HG03095 (cell line): ENCODE results near the gene CAMTA2.

Experiments
- ATAC-seq: cut with Tn5 transposase; IDR thresholded peaks from one replicate; pipeline ENCODE4 v1.9.1; 2021; ENCODE audit warnings: moderate library complexity; ENCODE audit not compliant: unreplicated experiment

CAMTA2 gene

GRCh38 chr17:4948166-4948930 is 39.1 kb downstream of the CAMTA2 start, which contains the start of gene PFN1:
TSS of gene PFN1 (minus strand) at chr17:4948530. CDS start at chr17:4948394, 136 bp downstream.
- peak; percentile 14 for ATAC-seq

GRCh38 chr17:4947411-4948165 is 39.9 kb downstream of the CAMTA2 start:
- no peak for ATAC-seq

GRCh38 chr17:4947010-4947410 is 40.5 kb downstream of the CAMTA2 start:
- no peak for ATAC-seq

DNA sequence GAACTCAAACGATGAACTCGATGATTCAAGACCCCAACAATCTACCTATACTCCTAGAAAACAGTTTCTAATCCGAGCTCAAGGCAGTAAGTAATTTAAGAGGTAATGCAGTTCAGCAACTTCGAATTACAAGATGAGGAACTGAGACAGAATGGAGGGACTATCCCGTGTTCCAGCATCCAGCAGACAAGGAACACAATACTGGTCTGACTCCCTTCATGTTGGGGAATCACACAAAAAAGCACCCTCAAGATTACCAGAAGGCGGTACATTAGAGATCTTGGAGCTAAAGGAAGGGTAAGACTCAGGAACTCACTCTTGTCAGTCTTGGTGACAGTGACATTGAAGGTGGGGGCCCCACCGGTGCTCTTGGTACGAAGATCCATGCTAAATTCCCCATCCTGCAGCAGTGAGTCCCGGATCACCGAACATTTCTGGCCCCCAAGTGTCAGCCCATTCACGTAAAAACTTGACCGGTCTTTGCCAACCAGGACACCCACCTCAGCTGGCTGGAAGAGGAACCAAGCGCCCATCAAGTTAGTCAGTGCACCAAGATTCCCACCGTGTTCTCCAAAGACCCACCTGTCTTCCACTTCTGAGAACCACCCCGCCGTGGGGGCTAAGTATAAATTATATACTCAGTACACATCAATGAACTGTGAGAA is 41.0 kb downstream of the CAMTA2 start:
- ATAC-seq: no peak

GRCh38 chr17:4945944-4946280 is 41.6 kb downstream of the CAMTA2 start:
- no peak for ATAC-seq

- ATAC-seq: peak; percentile 32
Observed at GRCh38 chr17:4945176-4945943, 42.1 kb downstream of the CAMTA2 start.

- no peak for ATAC-seq
Observed at GRCh38 chr17:4944554-4945175, 42.8 kb downstream of the CAMTA2 start.

GRCh38 chr17:4944163-4944553 is 43.3 kb downstream of the CAMTA2 start:
- ATAC-seq: no peak

DNA sequence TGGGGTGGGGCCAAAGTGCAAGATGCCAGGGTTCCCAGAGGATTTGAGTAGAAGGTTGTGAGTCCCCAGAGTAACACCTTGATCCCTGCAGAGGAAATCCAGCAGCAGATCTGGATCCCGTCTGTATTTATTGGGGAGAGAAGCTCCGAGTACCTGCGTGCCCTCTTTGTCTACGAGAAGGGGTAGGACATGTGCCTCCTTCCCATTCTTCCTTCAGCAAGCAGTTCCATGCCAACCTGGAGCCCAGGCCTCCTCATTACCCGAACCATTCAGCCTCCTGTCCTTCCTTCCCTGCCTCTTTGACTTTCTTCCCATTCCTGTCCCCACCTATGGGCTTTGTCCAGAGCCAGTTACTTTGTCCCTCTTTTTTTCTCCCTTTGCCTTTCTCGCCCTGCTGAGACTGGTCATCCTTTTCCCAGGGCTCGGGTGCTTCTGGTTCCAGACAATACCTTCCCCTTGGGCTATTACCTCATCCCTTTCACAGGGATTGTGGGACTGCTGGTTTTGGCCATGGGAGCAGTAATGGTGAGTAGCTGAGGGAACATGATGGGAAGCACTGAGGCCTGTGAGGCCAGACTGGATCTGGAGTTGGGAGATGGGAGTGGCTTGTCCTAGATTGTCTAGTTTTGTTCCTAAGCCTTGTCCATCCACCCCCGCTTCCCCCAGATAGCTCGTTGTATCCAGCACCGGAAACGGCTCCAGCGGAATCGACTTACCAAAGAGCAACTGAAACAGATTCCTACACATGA is 44.5 kb downstream of the CAMTA2 start:
- no peak for ATAC-seq

GRCh38 chr17:4941319-4941610 is 46.2 kb downstream of the CAMTA2 start:
- no peak for ATAC-seq

DNA sequence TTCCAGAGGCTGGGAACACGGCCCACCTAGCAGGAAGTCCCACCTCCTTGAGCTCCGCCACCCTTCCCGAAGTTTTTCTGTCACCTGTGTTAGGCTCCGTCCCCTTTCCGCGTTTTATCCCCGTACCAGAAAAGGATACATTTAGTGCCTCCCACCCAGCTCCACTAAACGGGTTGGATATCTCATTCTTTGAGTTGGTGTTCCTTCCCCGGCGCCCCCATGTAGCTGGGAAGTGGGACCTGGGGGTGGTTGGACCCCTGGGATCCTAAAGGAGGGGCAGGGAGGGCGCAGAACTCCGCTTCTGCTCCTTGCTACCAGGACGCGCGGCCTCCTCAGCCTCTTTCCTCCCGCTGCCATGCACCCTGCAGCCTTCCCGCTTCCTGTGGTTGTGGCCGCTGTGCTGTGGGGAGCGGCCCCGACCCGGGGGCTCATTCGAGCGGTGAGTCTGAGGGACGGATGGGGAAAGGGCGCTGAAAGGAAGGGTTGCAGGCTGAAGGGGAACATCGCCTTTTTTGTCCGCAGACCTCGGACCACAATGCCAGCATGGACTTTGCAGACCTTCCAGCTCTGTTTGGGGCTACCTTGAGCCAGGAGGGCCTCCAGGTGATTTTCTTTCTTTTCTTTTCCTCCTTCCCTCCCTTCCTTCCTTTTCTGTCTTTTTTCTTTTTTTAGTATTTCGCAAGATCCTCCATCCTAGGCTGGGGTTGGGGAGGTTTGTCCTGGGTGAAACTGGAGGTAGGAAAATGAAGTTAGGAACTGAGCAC is 46.7 kb downstream of the CAMTA2 start:
- ATAC-seq: peak; percentile 5

- ATAC-seq: peak; percentile 67
Observed at GRCh38 chr17:4939796-4940554, 47.5 kb downstream of the CAMTA2 start, which contains the start of the genes RNF167 and SLC25A11. TSS of gene RNF167 (plus strand) at chr17:4940268. CDS start at chr17:4940910, 642 bp downstream. TSS of gene SLC25A11 (minus strand) at chr17:4940046. CDS start at chr17:4939910, 136 bp downstream.

DNA sequence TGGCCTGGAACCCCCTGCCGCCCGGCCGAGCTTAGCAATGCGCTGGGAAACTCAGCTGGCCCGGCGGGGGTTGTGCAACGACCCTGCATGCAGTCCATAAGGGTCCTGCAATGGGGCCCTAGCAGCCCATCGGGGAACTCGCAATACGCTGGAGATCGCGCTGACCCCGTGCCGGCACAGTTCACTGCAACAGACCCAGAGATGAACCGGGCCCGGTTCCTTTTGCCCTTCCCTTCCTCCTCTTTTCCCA is 48.0 kb downstream of the CAMTA2 start:
- ATAC-seq: no peak

DNA sequence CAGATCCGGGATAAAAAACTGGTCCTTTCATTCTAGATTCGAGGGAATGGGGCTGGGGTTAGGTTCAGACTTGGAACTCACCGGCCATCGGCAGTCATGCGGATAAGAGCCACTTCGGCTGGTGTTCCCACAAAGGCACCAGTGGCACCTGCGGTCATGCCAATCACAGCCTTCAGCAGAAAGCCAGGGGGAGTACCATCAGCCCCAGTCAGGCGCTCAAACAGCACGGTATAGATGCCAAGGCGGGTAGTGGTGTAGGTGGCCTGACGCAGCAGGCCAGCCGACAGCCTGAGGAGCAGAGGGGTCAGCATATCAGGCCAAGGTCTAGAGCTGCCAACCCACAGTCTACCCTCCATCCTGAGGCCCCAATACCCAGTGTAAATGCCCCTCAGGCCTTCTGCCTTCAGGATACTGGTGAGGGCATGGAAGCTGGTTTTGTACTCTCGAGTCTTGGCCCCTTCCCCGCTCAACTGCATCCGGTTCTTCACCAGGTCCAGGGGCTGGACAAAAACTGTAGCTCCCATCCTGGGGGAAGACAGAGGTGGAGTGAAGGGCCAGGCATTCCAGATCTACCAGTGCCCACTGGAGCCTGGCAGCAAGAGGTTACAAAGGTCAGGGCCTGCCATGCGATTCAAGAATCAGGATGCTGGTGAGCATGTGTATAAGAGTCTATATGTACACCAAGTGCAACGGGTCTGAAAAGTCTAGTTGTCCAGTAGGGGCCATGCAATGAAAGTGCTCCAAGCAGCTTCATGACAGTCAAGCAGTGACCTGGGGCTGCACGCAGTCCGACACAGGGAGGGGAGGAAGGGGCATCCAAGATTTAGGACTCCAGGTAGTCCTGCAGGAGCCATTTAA is 48.6 kb downstream of the CAMTA2 start:
- no peak for ATAC-seq

- no peak for ATAC-seq
Observed at GRCh38 chr17:4938069-4938491, 49.4 kb downstream of the CAMTA2 start.

GRCh38 chr17:4937553-4937952 is 49.9 kb downstream of the CAMTA2 start:
- no peak for ATAC-seq

DNA sequence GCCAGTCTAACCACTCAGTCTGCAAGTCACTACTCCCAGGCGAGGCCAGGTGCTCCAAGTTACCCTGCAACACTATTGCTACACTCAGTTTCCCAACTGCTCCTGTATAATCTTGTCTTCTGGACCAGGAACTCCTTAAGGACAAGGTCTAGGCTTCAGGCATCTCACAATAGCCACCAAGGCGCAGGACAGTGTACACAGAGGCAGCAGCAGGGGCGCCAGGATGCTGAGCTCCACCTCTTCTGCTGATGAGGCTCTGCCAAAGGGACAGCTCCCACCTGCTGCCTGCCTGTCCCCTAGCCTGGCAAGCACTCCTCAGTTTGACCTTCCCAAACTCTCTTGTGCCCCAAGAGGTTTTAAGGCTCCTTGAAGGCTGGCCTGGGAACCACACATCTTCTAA is 51.0 kb downstream of the CAMTA2 start:
- ATAC-seq: no peak

GRCh38 chr17:4935650-4936049 is 51.8 kb downstream of the CAMTA2 start:
- no peak for ATAC-seq
